ENCODE measurements around the gene EPB41L4A.
"Not testable (repeated sequence)": the region's sequence is repeated elsewhere in the genome, so short reads cannot be mapped to it uniquely, and the experiment has no call there.

The EPB41L4A gene

GRCh38 chr5:112419164-112419985, at the start of gene EPB41L4A:
Gene EPB41L4A, minus strand, starts transcription at chr5:112419277. Its CDS starts 238 bp downstream, at chr5:112419039.
- H3K4me3 ChIP-seq (ENCODE audit: low read depth, low read length): peak within 1 kb of the TSS; percentile 84
- peak; percentile 37 for DNase-seq (ENCODE audit: low read depth)
- TF ChIP-seq CTCF (IDR thresholded peaks at IDR 0.05; ENCODE audit: insufficient read depth, low read depth, low read length, missing control alignments): no peak

- DNase-seq (ENCODE audit: low read depth): no peak
- H3K4me3 ChIP-seq (ENCODE audit: low read depth, low read length): no peak overlapping the region
- TF ChIP-seq CTCF (IDR thresholded peaks at IDR 0.05; ENCODE audit: insufficient read depth, low read depth, low read length, missing control alignments): no peak
Measured at GRCh38 chr5:112467485-112467884, 48.4 kb upstream of the EPB41L4A start.

GRCh38 chr5:112466261-112466660, 47.2 kb upstream of the EPB41L4A start:
- not testable (repeated sequence) for H3K4me3 ChIP-seq (ENCODE audit: low read depth, low read length); DNase-seq (ENCODE audit: low read depth)

- DNase-seq (ENCODE audit: low read depth); H3K4me3 ChIP-seq (ENCODE audit: low read depth, low read length): not testable (repeated sequence)
Measured at GRCh38 chr5:112447187-112447760, 28.2 kb upstream of the EPB41L4A start.

GRCh38 chr5:112445626-112446350, 26.7 kb upstream of the EPB41L4A start:
- DNase-seq (ENCODE audit: low read depth): no peak
- TF ChIP-seq CTCF (IDR thresholded peaks at IDR 0.05; ENCODE audit: insufficient read depth, low read depth, low read length, missing control alignments): no peak
- no peak overlapping the region for H3K4me3 ChIP-seq (ENCODE audit: low read depth, low read length)

GRCh38 chr5:112443932-112444331, 24.9 kb upstream of the EPB41L4A start:
- DNase-seq (ENCODE audit: low read depth): not testable (repeated sequence)

GRCh38 chr5:112440031-112440430, 21.0 kb upstream of the EPB41L4A start:
- no peak overlapping the region for H3K4me3 ChIP-seq (ENCODE audit: low read depth, low read length)
- no peak for DNase-seq (ENCODE audit: low read depth)
- TF ChIP-seq CTCF (IDR thresholded peaks at IDR 0.05; ENCODE audit: insufficient read depth, low read depth, low read length, missing control alignments): no peak

More at GRCh38 chr5:112443932-112444331, 24.9 kb upstream of the EPB41L4A start:
- not testable (repeated sequence) for H3K4me3 ChIP-seq (ENCODE audit: low read depth, low read length)

- H3K4me3 ChIP-seq (ENCODE audit: low read depth, low read length): no peak overlapping the region
- no peak for TF ChIP-seq CTCF (IDR thresholded peaks at IDR 0.05; ENCODE audit: insufficient read depth, low read depth, low read length, missing control alignments)
- DNase-seq (ENCODE audit: low read depth): no peak
Measured at GRCh38 chr5:112436144-112436543, 17.1 kb upstream of the EPB41L4A start.

All from GM12865 (cell line).